ENCODE results near the gene PKNOX2. TPM values are rescaled to one million over a fixed set of nuclear protein-coding genes. Genes with fewer than 3 reads are reported as not detected.
A peak's percentile ranks its signal among the peaks of the same experiment; 100 is the strongest.
"Not testable (repeated sequence)": the region's sequence is repeated elsewhere in the genome, so short reads cannot be mapped to it uniquely, and the experiment has no call there.

Gene PKNOX2
- total and polyA plus RNA-seq, 9 donors: 10.6 to 42.3 (median 30.0) TPM

- H3K36me3 ChIP-seq: no peaks in the 10 kb centered on the region
- peak; percentile 65 to 79 (median 69) for DNase-seq
- TF ChIP-seq POLR2A (IDR thresholded peaks at IDR 0.05): no peak
- TF ChIP-seq CTCF (IDR thresholded peaks at IDR 0.05): no peak
- no peak for TF ChIP-seq EP300 (IDR thresholded peaks at IDR 0.05)
- no peak overlapping the region for H3K4me3 ChIP-seq
- intact Hi-C loops (cut with DNase I): loop anchor here in 1 of 4 donors (5.0 kb wide), 1 partner anchor 53 kb away; the partner anchor contains the start of gene PKNOX2
- no peaks in the 10 kb centered on the region for H3K27me3 ChIP-seq
- peak overlapping the region; percentile 41 to 83 for H3K27ac ChIP-seq
- WGBS, 3 donors: 8 to 19% (median 16%) methylated on average over 18 of the region's 18 CpGs
- H3K9me3 ChIP-seq: no peaks in the 10 kb centered on the region
- H3K4me1 ChIP-seq (ENCODE audit: insufficient read depth): peaks cover 22% of the 10 kb centered on the region
Measured at GRCh38 chr11:125214601-125215565, 50.3 kb downstream of the PKNOX2 start.

- DNase-seq: no peak
- Histone ChIP-seq H3K4me3 (no peak overlapping the region), H3K36me3 (no peaks in the 10 kb centered on the region), H3K27ac (peak overlapping the region in 1 of 2 donors; percentile 83), H3K9me3 (no peaks in the 10 kb centered on the region), H3K4me1 (ENCODE audit: insufficient read depth) (peaks cover 22% of the 10 kb centered on the region), H3K27me3 (no peaks in the 10 kb centered on the region)
- 14 to 35% (median 22%) methylated on average over 6 of the region's 6 CpGs for WGBS, 3 donors
- no peak for TF ChIP-seq CTCF (IDR thresholded peaks at IDR 0.05)
- no peak for TF ChIP-seq POLR2A (IDR thresholded peaks at IDR 0.05)
- no peak for TF ChIP-seq EP300 (IDR thresholded peaks at IDR 0.05)
- intact Hi-C loops (cut with DNase I): no loop called here
Measured at GRCh38 chr11:125215976-125216375, 51.4 kb downstream of the PKNOX2 start.

GRCh38 chr11:125218336-125218735 lies 53.8 kb downstream of the PKNOX2 start:
- Histone ChIP-seq H3K4me3 (no peak overlapping the region), H3K27ac (no peak overlapping the region), H3K36me3 (no peaks in the 10 kb centered on the region), H3K9me3 (no peaks in the 10 kb centered on the region), H3K4me1 (ENCODE audit: insufficient read depth) (peaks cover 25% of the 10 kb centered on the region), H3K27me3 (no peaks in the 10 kb centered on the region)
- DNase-seq: no peak
- TF ChIP-seq POLR2A (IDR thresholded peaks at IDR 0.05) (no peak), EP300 (IDR thresholded peaks at IDR 0.05) (no peak), CTCF (IDR thresholded peaks at IDR 0.05) (no peak)
- intact Hi-C loops (cut with DNase I): no loop called here
- WGBS, 3 donors: 85 to 89% (median 87%) methylated on average over 4 of the region's 4 CpGs

- intact Hi-C loops (cut with DNase I): loop anchor here in 2 of 4 donors (5.0 to 10.0 kb wide), 3 partner anchors 44 to 123 kb away; no protein-coding TSS in a partner anchor
- Histone ChIP-seq H3K36me3 (no peaks in the 10 kb centered on the region), H3K27ac (no peak overlapping the region), H3K27me3 (no peaks in the 10 kb centered on the region), H3K4me1 (ENCODE audit: insufficient read depth) (peaks cover 17% of the 10 kb centered on the region), H3K4me3 (no peak overlapping the region), H3K9me3 (no peaks in the 10 kb centered on the region)
- TF ChIP-seq EP300 (IDR thresholded peaks at IDR 0.05): no peak
- 87 to 90% (median 87%) methylated on average over 10 of the region's 10 CpGs for WGBS, 3 donors
- no peak for DNase-seq
Measured at GRCh38 chr11:125221461-125221860, 56.9 kb downstream of the PKNOX2 start.

GRCh38 chr11:125222494-125222893 lies 57.9 kb downstream of the PKNOX2 start:
- Histone ChIP-seq H3K36me3 (no peaks in the 10 kb centered on the region), H3K4me1 (ENCODE audit: insufficient read depth) (peaks cover 12% of the 10 kb centered on the region), H3K27ac (no peak overlapping the region), H3K4me3 (no peak overlapping the region), H3K9me3 (no peaks in the 10 kb centered on the region), H3K27me3 (no peaks in the 10 kb centered on the region)
- WGBS, 3 donors: 91 to 96% (median 95%) methylated on average over 4 of the region's 4 CpGs
- intact Hi-C loops (cut with DNase I): loop anchor here in 2 of 4 donors (5.0 to 10.0 kb wide), 3 partner anchors 45 to 122 kb away; no protein-coding TSS in a partner anchor
- DNase-seq: no peak
- TF ChIP-seq EP300 (IDR thresholded peaks at IDR 0.05): no peak

- peaks cover 12% of the 10 kb centered on the region for H3K4me1 ChIP-seq (ENCODE audit: insufficient read depth)
- not testable (repeated sequence) for H3K36me3 ChIP-seq, H3K27ac ChIP-seq, H3K27me3 ChIP-seq, DNase-seq, H3K9me3 ChIP-seq, H3K4me3 ChIP-seq
- intact Hi-C loops (cut with DNase I): loop anchor here in 2 of 4 donors (5.0 to 10.0 kb wide), 3 partner anchors 46 to 122 kb away; no protein-coding TSS in a partner anchor
- 79 to 83% (median 83%) methylated on average over 6 of the region's 6 CpGs for WGBS, 3 donors
Measured at GRCh38 chr11:125223161-125223560, 58.6 kb downstream of the PKNOX2 start.

All from ovary (tissue), 9 donors.